GM12872 (cell line): Measurements from ENCODE around the gene MAN1A2.

ENCODE experiments used
- CTCF ChIP-seq: IDR thresholded peaks from 3 replicates; pipeline ENCODE4 v1.5.1; 2011; ENCODE audit warnings: low read depth, mild to moderate bottlenecking, low read length, moderate library complexity; ENCODE audit not compliant: insufficient read depth

The MAN1A2 gene

GRCh38 chr1:117544509-117545109 lies 177.4 kb downstream of the MAN1A2 start:
- no peak for TF ChIP-seq CTCF

DNA sequence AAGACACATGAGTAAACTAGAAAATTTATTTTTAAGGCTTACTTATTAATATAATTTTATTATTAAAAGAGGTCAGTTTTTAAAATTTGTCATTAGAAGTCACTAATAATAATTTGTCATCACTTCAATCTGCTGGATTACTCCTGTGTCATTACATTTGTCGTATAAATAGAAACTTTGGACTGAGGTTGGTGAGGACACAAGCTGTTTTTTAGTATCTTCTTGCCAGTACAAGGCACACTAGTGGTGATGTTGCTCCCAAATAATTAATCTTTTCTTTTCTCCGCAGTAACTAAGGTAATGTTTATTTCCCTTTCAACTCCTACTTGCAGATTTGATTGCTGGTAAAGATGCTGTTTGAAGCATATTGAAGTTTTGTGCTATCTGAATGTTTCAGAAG lies 179.2 kb downstream of the MAN1A2 start:
- no peak for TF ChIP-seq CTCF

DNA sequence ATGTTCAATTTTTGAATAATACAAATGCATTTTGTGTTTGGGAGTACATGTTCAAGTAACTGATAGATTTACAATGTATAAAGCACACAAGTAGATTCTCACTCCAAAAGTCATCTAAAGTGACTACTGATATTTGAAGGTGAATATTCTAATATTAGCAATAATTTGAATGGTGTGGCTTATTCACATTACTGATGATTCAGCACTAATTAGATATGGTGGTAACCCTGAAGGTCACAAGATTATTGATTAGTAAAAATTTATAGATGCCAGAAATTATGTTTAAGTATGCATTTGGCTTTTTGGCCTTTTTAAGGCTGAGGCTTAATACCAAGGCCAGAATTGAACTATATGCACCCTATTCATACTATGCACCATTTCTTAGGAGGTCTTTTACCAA lies 186.2 kb downstream of the MAN1A2 start:
- no peak for TF ChIP-seq CTCF

DNA sequence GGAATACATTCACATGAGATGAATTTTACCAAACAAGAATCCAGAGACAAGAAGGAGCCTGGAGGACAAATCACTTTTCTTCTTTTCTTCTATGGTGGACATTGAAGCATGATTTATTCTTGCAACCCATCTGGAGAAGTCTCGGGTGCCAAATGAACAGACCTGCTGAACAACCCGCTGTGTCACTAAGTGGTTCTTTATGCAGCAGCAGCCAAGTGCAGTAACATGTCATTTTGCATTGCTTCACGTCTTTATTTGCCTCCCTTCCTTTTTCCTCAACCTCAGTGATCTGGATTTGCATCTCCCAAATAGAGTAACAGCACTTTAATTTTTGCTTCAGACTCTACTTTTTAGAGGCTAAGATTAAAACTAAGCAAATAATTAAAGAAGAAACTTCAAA lies 188.6 kb downstream of the MAN1A2 start:
- TF ChIP-seq CTCF = no peak

GRCh38 chr1:117556341-117556740 lies 189.1 kb downstream of the MAN1A2 start:
- no peak for TF ChIP-seq CTCF

- TF ChIP-seq CTCF = no peak
Measured at GRCh38 chr1:117556976-117557375, 189.7 kb downstream of the MAN1A2 start.

- no peak for TF ChIP-seq CTCF
Measured at GRCh38 chr1:117559139-117559538, 191.9 kb downstream of the MAN1A2 start.
